Astrocyte (in vitro differentiated cells and primary cell): Measurements from ENCODE around the gene P2RX5. TPM values are rescaled to one million over a fixed set of nuclear protein-coding genes. Genes with fewer than 3 reads are reported as not detected.

Experiments
- DNase-seq: peaks from one replicate; pipeline ENCODE4 v3.0.0-alpha.2; 2010; ENCODE audit warnings: low read depth
- FAIRE-seq: peaks from 2 replicates; lab custom pipeline; 2011; peaks lifted over from hg19 to GRCh38; lab: Jason Lieb, UNC
- H2AFZ ChIP-seq: 2 replicates; pipeline ENCODE4 v1.6.0; 2012; ENCODE audit warnings: low read depth, low read length, inconsistent platforms
- H3K27ac ChIP-seq: 2 replicates; pipeline ENCODE4 v1.5.1; 2011; ENCODE audit warnings: low read depth, low read length, inconsistent platforms
- H3K27me3 ChIP-seq: 2 replicates; pipeline ENCODE4 v1.6.0; 2011; ENCODE audit warnings: low read length, inconsistent platforms; ENCODE audit not compliant: insufficient read depth
- H3K36me3 ChIP-seq: 2 replicates; pipeline ENCODE4 v1.5.1; 2011; ENCODE audit warnings: low read length, inconsistent platforms; ENCODE audit not compliant: insufficient read depth
- H3K4me1 ChIP-seq: 2 replicates; pipeline ENCODE4 v1.5.1; 2011; ENCODE audit warnings: low read length, inconsistent platforms; ENCODE audit not compliant: insufficient read depth
- H3K4me2 ChIP-seq: 2 replicates; pipeline ENCODE4 v1.6.0; 2012; ENCODE audit warnings: low read length, inconsistent platforms
- H3K4me3 ChIP-seq: 2 replicates; pipeline ENCODE4 v1.5.1; 2011; ENCODE audit warnings: low read depth, mild to moderate bottlenecking, low read length, inconsistent platforms; ENCODE audit not compliant: insufficient read depth
- H3K79me2 ChIP-seq: 2 replicates; pipeline ENCODE4 v1.6.0; 2012; ENCODE audit warnings: mild to moderate bottlenecking, low read length, inconsistent platforms; ENCODE audit not compliant: insufficient read depth
- H3K9ac ChIP-seq: 2 replicates; pipeline ENCODE4 v1.6.0; 2012; ENCODE audit warnings: mild to moderate bottlenecking, low read length, inconsistent platforms
- H3K9me3 ChIP-seq: 2 replicates; pipeline ENCODE4 v1.5.1; 2012; ENCODE audit warnings: low read depth, mild to moderate bottlenecking, low read length, inconsistent platforms; ENCODE audit not compliant: insufficient read depth
- H4K20me1 ChIP-seq: 2 replicates; pipeline ENCODE4 v1.6.0; 2012; ENCODE audit warnings: low read length, inconsistent platforms; ENCODE audit not compliant: insufficient read depth
- H3K27ac Mint-ChIP-seq: one replicate; pipeline ENCODE4 v1.8.0; 2021; ENCODE audit warnings: mild to moderate bottlenecking, mixed read lengths; ENCODE audit not compliant: unreplicated experiment
- H3K27me3 Mint-ChIP-seq: one replicate; pipeline ENCODE4 v1.8.0; 2021; ENCODE audit warnings: low read depth, mixed read lengths; ENCODE audit not compliant: unreplicated experiment
- H3K36me3 Mint-ChIP-seq: one replicate; pipeline ENCODE4 v1.8.0; 2021; ENCODE audit warnings: low read depth, mixed read lengths; ENCODE audit not compliant: unreplicated experiment
- H3K4me1 Mint-ChIP-seq: one replicate; pipeline ENCODE4 v1.8.0; 2021; ENCODE audit warnings: low read depth, mixed read lengths; ENCODE audit not compliant: unreplicated experiment
- H3K4me3 Mint-ChIP-seq: one replicate; pipeline ENCODE4 v1.8.0; 2021; ENCODE audit warnings: mild to moderate bottlenecking, moderate library complexity, mixed read lengths; ENCODE audit not compliant: unreplicated experiment
- H3K9me3 Mint-ChIP-seq: one replicate; pipeline ENCODE4 v1.8.0; 2021; ENCODE audit warnings: mild to moderate bottlenecking, mixed read lengths; ENCODE audit not compliant: unreplicated experiment
- CTCF ChIP-seq: IDR thresholded peaks from 2 replicates; pipeline ENCODE4 v1.5.1; 2011; ENCODE audit warnings: low read depth, mild to moderate bottlenecking, inconsistent platforms, low read length, moderate library complexity; ENCODE audit not compliant: insufficient read depth
- EZH2 ChIP-seq: IDR thresholded peaks from 2 replicates; pipeline ENCODE4 v1.6.1; 2012; ENCODE audit warnings: mild to moderate bottlenecking, low read length, inconsistent platforms; ENCODE audit not compliant: insufficient read depth
- total RNA-seq: library from RNA; stranded (reverse); gene quantifications from 2 replicates; pipeline ENCODE4 v1.2.1, GENCODE V29; 2021

Gene P2RX5
- total RNA-seq, 1 donor from 2014 or later = 2.4 TPM

GRCh38 chr17:3732210-3732621 lies 36.3 kb upstream of the P2RX5 start:
- Histone ChIP-seq H3K4me2 (peak overlapping the region; percentile 14), H3K27me3 (no peaks in the 10 kb centered on the region), H3K4me3 (no peak overlapping the region), H3K4me1 (peaks cover 14% of the 10 kb centered on the region), H3K79me2 (peaks cover 7% of the 10 kb centered on the region), H2AFZ (peak overlapping the region; percentile 49), H4K20me1 (no peaks in the 10 kb centered on the region), H3K27ac (no peak overlapping the region), H3K9ac (no peak overlapping the region), H3K9me3 (no peaks in the 10 kb centered on the region), H3K36me3 (no peaks in the 10 kb centered on the region)
- Mint-ChIP-seq H3K27me3 (peaks cover 3% of the 10 kb centered on the region), H3K4me3 (no peak overlapping the region), H3K27ac (no peak overlapping the region), H3K9me3 (no peaks in the 10 kb centered on the region), H3K36me3 (peaks cover 1% of the 10 kb centered on the region), H3K4me1 (peaks cover 14% of the 10 kb centered on the region)
- DNase-seq (no peak), FAIRE-seq (no peak)
- TF ChIP-seq CTCF (no peak), EZH2 (no peak)

GRCh38 chr17:3730881-3731429 lies 35.0 kb upstream of the P2RX5 start:
- H3K9ac ChIP-seq = peak overlapping the region; percentile 2
- H3K36me3 Mint-ChIP-seq = peaks cover under 1% of the 10 kb centered on the region

More at GRCh38 chr17:3730881-3731429, 35.0 kb upstream of the P2RX5 start:
- Histone ChIP-seq H3K4me3 (no peak overlapping the region), H3K27ac (peak overlapping the region; percentile 3), H3K4me1 (peaks cover 14% of the 10 kb centered on the region), H3K9me3 (no peaks in the 10 kb centered on the region), H3K27me3 (no peaks in the 10 kb centered on the region), H3K79me2 (peaks cover 18% of the 10 kb centered on the region), H3K36me3 (no peaks in the 10 kb centered on the region), H2AFZ (peak overlapping the region; percentile 58), H4K20me1 (peaks cover 3% of the 10 kb centered on the region), H3K4me2 (peak overlapping the region; percentile 64)
- FAIRE-seq (peak; percentile 29), DNase-seq (peak; percentile 54)
- peaks cover 2% of the 10 kb centered on the region for H3K27me3 Mint-ChIP-seq
- TF ChIP-seq EZH2 = no peak
- TF ChIP-seq CTCF = no peak
- H3K9me3 Mint-ChIP-seq = no peaks in the 10 kb centered on the region
- no peak overlapping the region for H3K4me3 Mint-ChIP-seq
- H3K27ac Mint-ChIP-seq = peak overlapping the region; percentile 67
- H3K4me1 Mint-ChIP-seq = peaks cover 13% of the 10 kb centered on the region
